ENCODE data around the gene ABCC1.

The ABCC1 gene

DNA sequence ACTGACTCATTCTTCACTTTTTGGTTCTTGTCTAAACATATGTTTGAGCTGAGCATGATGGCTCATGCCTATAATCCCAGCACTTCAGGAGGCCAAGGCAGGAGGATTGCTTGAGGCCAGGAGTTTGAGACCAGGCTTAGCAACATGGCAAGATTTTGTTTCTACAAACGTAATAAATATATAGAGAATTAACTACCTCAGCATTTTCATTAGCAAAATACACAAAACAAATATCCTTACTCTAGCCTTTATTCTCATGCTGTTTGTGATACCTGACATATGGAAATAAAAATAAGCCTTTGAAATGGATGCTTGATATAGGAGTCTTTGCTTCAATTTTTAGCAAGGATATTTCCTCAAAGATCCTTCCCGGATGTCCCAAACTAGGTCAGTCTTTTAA, 132.8 kb downstream of the ABCC1 start:
- no peak for TF ChIP-seq EZH2phosphoT487 (IDR thresholded peaks at IDR 0.05; ENCODE audit: borderline replicate concordance, low read length)
- TF ChIP-seq, protein P1, sequence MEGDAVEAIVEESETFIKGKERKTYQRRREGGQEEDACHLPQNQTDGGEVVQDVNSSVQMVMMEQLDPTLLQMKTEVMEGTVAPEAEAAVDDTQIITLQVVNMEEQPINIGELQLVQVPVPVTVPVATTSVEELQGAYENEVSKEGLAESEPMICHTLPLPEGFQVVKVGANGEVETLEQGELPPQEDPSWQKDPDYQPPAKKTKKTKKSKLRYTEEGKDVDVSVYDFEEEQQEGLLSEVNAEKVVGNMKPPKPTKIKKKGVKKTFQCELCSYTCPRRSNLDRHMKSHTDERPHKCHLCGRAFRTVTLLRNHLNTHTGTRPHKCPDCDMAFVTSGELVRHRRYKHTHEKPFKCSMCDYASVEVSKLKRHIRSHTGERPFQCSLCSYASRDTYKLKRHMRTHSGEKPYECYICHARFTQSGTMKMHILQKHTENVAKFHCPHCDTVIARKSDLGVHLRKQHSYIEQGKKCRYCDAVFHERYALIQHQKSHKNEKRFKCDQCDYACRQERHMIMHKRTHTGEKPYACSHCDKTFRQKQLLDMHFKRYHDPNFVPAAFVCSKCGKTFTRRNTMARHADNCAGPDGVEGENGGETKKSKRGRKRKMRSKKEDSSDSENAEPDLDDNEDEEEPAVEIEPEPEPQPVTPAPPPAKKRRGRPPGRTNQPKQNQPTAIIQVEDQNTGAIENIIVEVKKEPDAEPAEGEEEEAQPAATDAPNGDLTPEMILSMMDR (IDR thresholded peaks at IDR 0.05; ENCODE audit: low read depth, low read length, poor library complexity, severe bottlenecking), result no peak
- Histone ChIP-seq H4K20me1 (ENCODE audit: control insufficient read depth, insufficient read depth, low read depth, low read length) (no peaks in the 10 kb centered on the region), H3K9me2 (replicated peaks; ENCODE audit: control insufficient read depth, low read length) (no peaks in the 10 kb centered on the region), H3K27me3 (ENCODE audit: control insufficient read depth, low read length) (no peaks in the 10 kb centered on the region), H3F3A (ENCODE audit: control insufficient read depth, insufficient read depth) (no peaks in the 10 kb centered on the region; the same call in 1 of the 2 replicates), H3K4me3 (ENCODE audit: low read length) (no peak overlapping the region), H3K27ac (ENCODE audit: low read depth, low read length) (no peak overlapping the region), H3K4me2 (ENCODE audit: low read length) (no peak overlapping the region), H3K4me1 (ENCODE audit: control insufficient read depth, low read length) (no peaks in the 10 kb centered on the region), H3K79me2 (ENCODE audit: control insufficient read depth, low read length) (no peaks in the 10 kb centered on the region), H3K36me3 (ENCODE audit: control insufficient read depth, low read length) (peaks cover 62% of the 10 kb centered on the region), H3K9me3 (ENCODE audit: control insufficient read depth, insufficient read depth, low read length) (peaks cover 5% of the 10 kb centered on the region; the same call in 1 of the 2 replicates)

DNA sequence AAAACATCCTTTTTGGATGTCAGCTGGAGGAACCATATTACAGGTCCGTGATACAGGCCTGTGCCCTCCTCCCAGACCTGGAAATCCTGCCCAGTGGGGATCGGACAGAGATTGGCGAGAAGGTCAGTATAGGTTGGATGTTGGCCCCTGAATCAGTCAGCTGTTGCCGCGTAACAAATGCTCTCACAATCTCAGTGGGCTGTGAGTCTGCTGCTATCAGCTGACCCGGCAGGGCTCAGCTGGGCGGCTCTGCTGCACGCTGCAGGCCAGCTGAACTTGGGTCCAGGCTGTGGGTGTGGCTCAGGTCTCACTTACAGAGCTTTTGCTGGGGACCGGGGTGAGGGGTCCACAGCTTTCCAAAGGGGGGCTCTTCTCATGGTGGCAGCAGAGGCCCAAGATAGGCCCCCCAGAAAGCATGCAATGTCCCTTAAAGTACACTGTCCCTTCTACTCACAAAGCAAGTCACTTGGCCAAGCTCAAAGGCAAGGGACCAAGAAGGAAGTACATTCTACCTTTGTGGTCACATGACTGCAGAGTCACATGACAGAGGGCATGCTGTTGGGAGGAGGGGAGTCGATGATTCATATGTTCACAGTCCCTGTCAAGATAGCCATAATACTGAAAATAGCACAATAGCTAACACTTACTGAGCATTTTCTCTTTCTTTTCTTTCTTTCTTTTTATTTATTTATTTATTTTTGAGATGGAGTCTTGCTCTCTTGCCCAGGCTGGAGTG, 134.2 kb downstream of the ABCC1 start:
- H3K9me3 ChIP-seq (ENCODE audit: control insufficient read depth, insufficient read depth, low read length), result peaks cover 5% of the 10 kb centered on the region; the same call in 1 of the 2 replicates
- no peak for TF ChIP-seq EZH2phosphoT487 (IDR thresholded peaks at IDR 0.05; ENCODE audit: borderline replicate concordance, low read length)
- TF ChIP-seq, protein P1 (IDR thresholded peaks at IDR 0.05; ENCODE audit: low read depth, low read length, poor library complexity, severe bottlenecking), result no peak
- no peaks in the 10 kb centered on the region for H3K79me2 ChIP-seq (ENCODE audit: control insufficient read depth, low read length)
- H3F3A ChIP-seq (ENCODE audit: control insufficient read depth, insufficient read depth), result no peaks in the 10 kb centered on the region
- H3K36me3 ChIP-seq (ENCODE audit: control insufficient read depth, low read length), result peaks cover 65% of the 10 kb centered on the region
- no peaks in the 10 kb centered on the region for H3K27me3 ChIP-seq (ENCODE audit: control insufficient read depth, low read length)
- H3K27ac ChIP-seq (ENCODE audit: low read depth, low read length), result no peak overlapping the region
- no peaks in the 10 kb centered on the region for H3K9me2 ChIP-seq (replicated peaks; ENCODE audit: control insufficient read depth, low read length)
- no peaks in the 10 kb centered on the region for H4K20me1 ChIP-seq (ENCODE audit: control insufficient read depth, insufficient read depth, low read depth, low read length)
- no peaks in the 10 kb centered on the region for H3K4me1 ChIP-seq (ENCODE audit: control insufficient read depth, low read length)
- no peak overlapping the region for H3K4me2 ChIP-seq (ENCODE audit: low read length)
- H3K4me3 ChIP-seq (ENCODE audit: low read length), result no peak overlapping the region

DNA sequence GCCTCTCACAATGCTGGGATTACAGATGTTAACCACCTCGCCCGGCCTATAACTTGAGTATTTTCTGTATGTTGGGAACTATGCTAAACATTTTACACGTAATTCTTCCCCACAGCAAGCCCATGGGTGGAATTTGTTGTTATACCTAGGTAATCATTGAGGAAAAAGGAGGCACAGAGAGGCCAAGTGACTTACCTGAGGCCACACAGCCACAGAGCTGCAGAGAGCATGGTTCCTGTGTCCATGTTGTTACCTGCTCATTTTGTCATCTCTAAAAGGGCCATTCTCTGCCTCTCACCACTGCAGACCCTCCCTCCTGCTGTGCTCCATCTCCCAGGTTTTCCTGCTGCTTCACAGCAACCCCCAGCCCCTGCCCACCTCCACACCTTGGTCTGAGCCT, 135.5 kb downstream of the ABCC1 start:
- H3K9me3 ChIP-seq (ENCODE audit: control insufficient read depth, insufficient read depth, low read length), result peaks cover 5% of the 10 kb centered on the region; the same call in 1 of the 2 replicates
- no peak overlapping the region for H3K4me3 ChIP-seq (ENCODE audit: low read length)
- H3K9me2 ChIP-seq (replicated peaks; ENCODE audit: control insufficient read depth, low read length), result no peaks in the 10 kb centered on the region
- H3K4me2 ChIP-seq (ENCODE audit: low read length), result no peak overlapping the region
- H3K27me3 ChIP-seq (ENCODE audit: control insufficient read depth, low read length), result no peaks in the 10 kb centered on the region
- no peaks in the 10 kb centered on the region for H3F3A ChIP-seq (ENCODE audit: control insufficient read depth, insufficient read depth)
- H3K79me2 ChIP-seq (ENCODE audit: control insufficient read depth, low read length), result no peaks in the 10 kb centered on the region
- no peak overlapping the region for H3K27ac ChIP-seq (ENCODE audit: low read depth, low read length)
- H3K36me3 ChIP-seq (ENCODE audit: control insufficient read depth, low read length), result peaks cover 65% of the 10 kb centered on the region
- TF ChIP-seq, protein P1 (IDR thresholded peaks at IDR 0.05; ENCODE audit: low read depth, low read length, poor library complexity, severe bottlenecking), result no peak
- no peak for TF ChIP-seq EZH2phosphoT487 (IDR thresholded peaks at IDR 0.05; ENCODE audit: borderline replicate concordance, low read length)
- H4K20me1 ChIP-seq (ENCODE audit: control insufficient read depth, insufficient read depth, low read depth, low read length), result no peaks in the 10 kb centered on the region
- H3K4me1 ChIP-seq (ENCODE audit: control insufficient read depth, low read length), result no peaks in the 10 kb centered on the region

Measured in DOHH2 (cell line).